Ishikawa (cell line): ENCODE measurements around the gene NAP1L1.

ENCODE experiments used
- CREB1 ChIP-seq: IDR thresholded peaks from 2 replicates; pipeline ENCODE4 v1.6.1; 2012; ENCODE audit warnings: low read depth
- EGR1 ChIP-seq: IDR thresholded peaks from 2 replicates; pipeline ENCODE4 v1.6.1; 2012
- EP300 ChIP-seq: IDR thresholded peaks from 2 replicates; pipeline ENCODE4 v1.6.1; 2012; ENCODE audit warnings: borderline replicate concordance
- FOXM1 ChIP-seq: IDR thresholded peaks from 2 replicates; pipeline ENCODE4 v1.6.1; 2012; ENCODE audit warnings: low read depth, borderline replicate concordance
- RAD21 ChIP-seq: IDR thresholded peaks from 2 replicates; pipeline ENCODE4 v1.6.1; 2012; ENCODE audit warnings: low read depth
- TAF1 ChIP-seq: IDR thresholded peaks from 2 replicates; pipeline ENCODE4 v1.6.1; 2012; ENCODE audit warnings: low read depth, mild to moderate bottlenecking
- TEAD4 ChIP-seq: IDR thresholded peaks from 2 replicates; pipeline ENCODE4 v1.6.1; 2012
- YY1 ChIP-seq: IDR thresholded peaks from 2 replicates; pipeline ENCODE4 v1.6.1; 2012; ENCODE audit warnings: low read depth
- ZBTB7A ChIP-seq: IDR thresholded peaks from 2 replicates; pipeline ENCODE4 v1.6.1; 2012; ENCODE audit warnings: low read depth
- TF ChIP-seq, protein P1 (sequence below): IDR thresholded peaks from 2 replicates; pipeline ENCODE4 v1.6.1; 2012
- TF ChIP-seq, protein P2 (sequence below): IDR thresholded peaks from 2 replicates; pipeline ENCODE4 v1.6.1; 2012; ENCODE audit warnings: low read depth, mild to moderate bottlenecking
- TF ChIP-seq, protein P3 (sequence below): IDR thresholded peaks from 2 replicates; pipeline ENCODE4 v1.6.1; 2012

DNA sequence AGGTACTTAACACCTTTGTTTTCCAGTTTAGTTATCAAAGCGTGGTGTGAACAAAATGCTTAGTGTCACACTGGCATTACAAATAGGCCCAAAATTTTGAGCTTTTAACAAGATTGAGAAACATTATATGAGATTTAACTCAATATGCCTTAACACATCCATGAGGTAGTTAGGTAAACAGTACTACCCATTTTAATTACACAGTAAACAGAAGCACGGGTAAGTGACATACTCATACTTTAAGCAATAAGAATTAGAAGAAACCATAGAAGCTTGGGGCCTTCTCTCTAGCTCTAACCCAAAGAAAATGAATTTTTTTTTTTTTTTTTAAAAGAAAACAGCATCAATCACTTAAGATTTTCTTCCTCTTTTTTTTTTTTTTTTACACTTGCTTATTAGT lies 37.4 kb downstream of the NAP1L1 start:
- TF ChIP-seq EP300 (no peak), TAF1 (no peak), EGR1 (no peak), FOXM1 (no peak), YY1 (no peak), TEAD4 (no peak), ZBTB7A (no peak), RAD21 (no peak), CREB1 (no peak)
- TF ChIP-seq, protein P1, sequence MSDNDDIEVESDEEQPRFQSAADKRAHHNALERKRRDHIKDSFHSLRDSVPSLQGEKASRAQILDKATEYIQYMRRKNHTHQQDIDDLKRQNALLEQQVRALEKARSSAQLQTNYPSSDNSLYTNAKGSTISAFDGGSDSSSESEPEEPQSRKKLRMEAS: no peak
- TF ChIP-seq, protein P2, sequence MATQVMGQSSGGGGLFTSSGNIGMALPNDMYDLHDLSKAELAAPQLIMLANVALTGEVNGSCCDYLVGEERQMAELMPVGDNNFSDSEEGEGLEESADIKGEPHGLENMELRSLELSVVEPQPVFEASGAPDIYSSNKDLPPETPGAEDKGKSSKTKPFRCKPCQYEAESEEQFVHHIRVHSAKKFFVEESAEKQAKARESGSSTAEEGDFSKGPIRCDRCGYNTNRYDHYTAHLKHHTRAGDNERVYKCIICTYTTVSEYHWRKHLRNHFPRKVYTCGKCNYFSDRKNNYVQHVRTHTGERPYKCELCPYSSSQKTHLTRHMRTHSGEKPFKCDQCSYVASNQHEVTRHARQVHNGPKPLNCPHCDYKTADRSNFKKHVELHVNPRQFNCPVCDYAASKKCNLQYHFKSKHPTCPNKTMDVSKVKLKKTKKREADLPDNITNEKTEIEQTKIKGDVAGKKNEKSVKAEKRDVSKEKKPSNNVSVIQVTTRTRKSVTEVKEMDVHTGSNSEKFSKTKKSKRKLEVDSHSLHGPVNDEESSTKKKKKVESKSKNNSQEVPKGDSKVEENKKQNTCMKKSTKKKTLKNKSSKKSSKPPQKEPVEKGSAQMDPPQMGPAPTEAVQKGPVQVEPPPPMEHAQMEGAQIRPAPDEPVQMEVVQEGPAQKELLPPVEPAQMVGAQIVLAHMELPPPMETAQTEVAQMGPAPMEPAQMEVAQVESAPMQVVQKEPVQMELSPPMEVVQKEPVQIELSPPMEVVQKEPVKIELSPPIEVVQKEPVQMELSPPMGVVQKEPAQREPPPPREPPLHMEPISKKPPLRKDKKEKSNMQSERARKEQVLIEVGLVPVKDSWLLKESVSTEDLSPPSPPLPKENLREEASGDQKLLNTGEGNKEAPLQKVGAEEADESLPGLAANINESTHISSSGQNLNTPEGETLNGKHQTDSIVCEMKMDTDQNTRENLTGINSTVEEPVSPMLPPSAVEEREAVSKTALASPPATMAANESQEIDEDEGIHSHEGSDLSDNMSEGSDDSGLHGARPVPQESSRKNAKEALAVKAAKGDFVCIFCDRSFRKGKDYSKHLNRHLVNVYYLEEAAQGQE: no peak
- TF ChIP-seq, protein P3, sequence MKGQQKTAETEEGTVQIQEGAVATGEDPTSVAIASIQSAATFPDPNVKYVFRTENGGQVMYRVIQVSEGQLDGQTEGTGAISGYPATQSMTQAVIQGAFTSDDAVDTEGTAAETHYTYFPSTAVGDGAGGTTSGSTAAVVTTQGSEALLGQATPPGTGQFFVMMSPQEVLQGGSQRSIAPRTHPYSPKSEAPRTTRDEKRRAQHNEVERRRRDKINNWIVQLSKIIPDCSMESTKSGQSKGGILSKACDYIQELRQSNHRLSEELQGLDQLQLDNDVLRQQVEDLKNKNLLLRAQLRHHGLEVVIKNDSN: no peak
